H54 (cell line): ENCODE results near the gene ASCC1.

Experiments
- DNase-seq: peaks from one replicate; pipeline ENCODE4 v3.0.0; 2011; ENCODE audit warnings: low spot score, mixed read lengths; ENCODE audit not compliant: insufficient read length
- FAIRE-seq: peaks from 3 replicates; lab custom pipeline; 2011; peaks lifted over from hg19 to GRCh38; lab: Jason Lieb, UNC
- POLR2A ChIP-seq: IDR thresholded peaks from 2 replicates; pipeline ENCODE4 v1.6.1; 2011; ENCODE audit warnings: low read depth, mild to moderate bottlenecking, low read length

Gene ASCC1

GRCh38 chr10:72107325-72108003 lies 108.6 kb downstream of the ASCC1 start:
- DNase-seq (no peak), FAIRE-seq (peak; percentile 43)
- TF ChIP-seq POLR2A = no peak

GRCh38 chr10:72106896-72107295 lies 109.2 kb downstream of the ASCC1 start:
- DNase-seq (no peak), FAIRE-seq (no peak)
- no peak for TF ChIP-seq POLR2A

DNA sequence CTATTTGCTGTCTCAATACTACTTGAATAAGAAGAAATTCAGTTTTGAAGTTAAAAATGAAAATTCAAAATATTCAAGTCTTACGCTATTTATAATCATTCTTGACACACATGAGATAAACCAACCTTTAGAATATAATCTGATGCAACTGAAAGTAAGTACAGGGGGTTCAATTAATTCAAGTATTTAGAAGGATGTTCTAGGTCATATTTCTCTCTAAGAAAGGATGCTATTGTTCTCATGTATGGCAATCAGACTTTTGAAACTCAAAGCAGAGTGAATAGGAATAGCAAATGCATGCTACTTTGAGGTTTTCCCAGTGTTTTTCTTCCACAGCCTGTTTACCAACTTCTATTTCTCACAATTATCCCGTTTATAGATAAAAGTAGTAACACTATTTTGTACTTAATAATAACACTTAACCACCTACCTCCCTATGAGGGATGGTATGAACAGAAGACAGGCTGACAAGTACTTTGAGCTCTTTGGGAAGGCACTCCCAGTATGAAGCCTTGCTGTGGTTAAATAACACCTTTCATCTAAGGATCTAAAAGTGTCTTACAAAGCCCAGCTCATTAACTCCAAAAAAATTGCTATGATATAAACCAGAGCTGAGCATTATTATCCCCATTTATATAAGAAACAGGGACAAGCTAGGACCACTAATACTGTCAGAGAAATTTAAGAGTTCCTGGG lies 109.8 kb downstream of the ASCC1 start:
- TF ChIP-seq POLR2A = no peak
- no peak for DNase-seq
- no peak for FAIRE-seq

DNA sequence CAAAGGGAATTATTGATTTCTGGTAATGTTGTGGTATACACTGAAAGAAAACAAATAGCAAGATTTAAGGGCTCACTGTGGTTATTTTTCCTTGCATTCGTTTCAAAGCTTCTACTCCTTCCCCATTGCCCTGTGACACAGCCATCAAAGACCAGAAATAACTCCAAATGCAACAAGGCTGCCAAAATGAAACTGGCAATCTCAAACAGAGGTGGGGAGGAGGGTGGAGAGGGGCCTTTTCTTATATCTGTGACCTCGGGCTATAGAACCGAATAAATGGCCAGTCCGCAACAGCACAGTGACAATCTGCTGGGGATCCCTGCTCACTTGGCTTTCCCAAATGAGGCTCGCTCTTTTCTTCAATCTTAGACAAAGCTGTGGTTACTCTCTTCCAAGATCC lies 110.4 kb downstream of the ASCC1 start:
- FAIRE-seq (no peak), DNase-seq (no peak)
- no peak for TF ChIP-seq POLR2A

DNA sequence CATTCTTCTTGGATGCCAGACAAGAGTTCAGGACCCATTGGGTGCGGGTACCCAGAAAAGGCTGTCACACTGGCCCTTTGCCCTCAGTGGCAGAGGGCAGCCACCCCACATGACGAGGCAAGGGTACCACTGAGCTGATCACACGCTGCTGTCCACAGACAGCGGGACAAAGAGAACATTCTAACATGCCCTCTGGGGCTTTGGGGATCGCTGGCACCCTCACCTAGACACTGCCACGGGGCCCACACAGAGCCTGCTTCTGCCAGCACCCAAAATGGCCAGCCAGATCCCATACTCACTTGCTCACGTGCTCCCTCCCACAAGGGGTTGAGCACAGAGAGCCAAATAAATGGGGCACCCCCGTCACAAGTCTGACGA lies 111.0 kb downstream of the ASCC1 start:
- no peak for FAIRE-seq
- DNase-seq = no peak
- TF ChIP-seq POLR2A = no peak

GRCh38 chr10:72104472-72105097 lies 111.5 kb downstream of the ASCC1 start:
- DNase-seq (no peak), FAIRE-seq (no peak)
- no peak for TF ChIP-seq POLR2A

GRCh38 chr10:72099600-72099921 lies 116.5 kb downstream of the ASCC1 start:
- no peak for TF ChIP-seq POLR2A
- DNase-seq (no peak), FAIRE-seq (no peak)

DNA sequence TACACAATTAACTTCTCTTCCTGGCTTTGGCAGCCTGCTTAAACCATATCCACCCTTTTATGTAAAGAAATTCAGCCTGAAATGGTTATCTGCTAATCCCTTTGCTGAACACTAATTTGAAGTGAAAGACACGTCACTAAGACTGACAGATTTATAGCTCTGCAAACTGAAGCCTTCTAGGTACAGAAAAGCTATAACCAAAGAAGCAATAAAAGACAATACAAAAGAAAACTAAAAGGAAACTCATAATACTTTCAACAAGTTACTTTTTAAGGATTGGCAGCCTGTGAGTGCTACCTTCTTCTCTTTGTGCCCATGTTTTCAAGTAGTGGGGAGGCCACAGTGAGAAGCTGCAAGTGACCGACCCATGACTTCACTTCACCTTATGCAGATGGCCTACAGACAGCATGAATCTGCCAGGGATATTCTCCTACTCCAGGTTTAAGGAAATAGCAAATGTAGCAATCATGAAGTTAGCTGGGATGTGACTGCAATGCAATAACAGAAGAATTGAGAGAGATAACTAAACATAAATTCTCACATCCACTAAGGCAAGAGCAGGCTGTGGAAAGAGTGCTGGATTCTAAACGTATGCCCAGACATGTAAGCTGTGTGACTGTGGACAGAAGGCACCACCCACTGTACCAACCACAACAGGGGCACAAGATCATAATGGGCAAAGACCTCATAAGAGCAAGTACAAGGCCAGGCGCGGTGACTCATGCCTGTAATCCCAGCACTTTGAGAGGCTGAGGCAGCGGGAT lies 117.1 kb downstream of the ASCC1 start:
- no peak for FAIRE-seq
- DNase-seq = no peak
- no peak for TF ChIP-seq POLR2A

GRCh38 chr10:72098301-72098835 lies 117.7 kb downstream of the ASCC1 start:
- TF ChIP-seq POLR2A = no peak
- DNase-seq = no peak
- no peak for FAIRE-seq

- DNase-seq = peak; percentile 92
Observed at GRCh38 chr10:72097448-72098300, 118.4 kb downstream of the ASCC1 start.

GRCh38 chr10:72096115-72097000 lies 119.7 kb downstream of the ASCC1 start:
- no peak for TF ChIP-seq POLR2A
- DNase-seq = no peak
- FAIRE-seq = peak; percentile 70

More at GRCh38 chr10:72097448-72098300, 118.4 kb downstream of the ASCC1 start:
- no peak for TF ChIP-seq POLR2A
- FAIRE-seq = peak; percentile 96

GRCh38 chr10:72095195-72095594 lies 120.9 kb downstream of the ASCC1 start:
- FAIRE-seq (no peak), DNase-seq (no peak)
- no peak for TF ChIP-seq POLR2A

DNA sequence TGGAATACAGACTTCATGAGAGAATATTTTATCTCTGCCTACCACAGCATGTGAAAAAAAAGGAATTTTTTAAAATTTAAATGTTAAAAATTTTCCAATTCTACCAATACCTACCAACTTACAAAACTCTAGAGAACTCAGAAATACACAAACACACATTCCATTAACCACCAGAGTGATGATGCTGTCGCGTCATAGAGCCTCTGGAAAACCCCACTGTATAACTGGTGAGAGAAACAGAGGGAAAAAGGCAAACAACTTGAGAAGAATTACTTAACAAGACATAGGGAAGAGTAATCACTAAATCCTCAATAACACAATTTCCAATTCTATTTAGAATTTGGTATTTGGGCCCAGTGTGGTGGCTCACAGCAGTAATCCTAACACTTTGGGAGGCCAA lies 121.5 kb downstream of the ASCC1 start:
- TF ChIP-seq POLR2A = no peak
- FAIRE-seq (no peak), DNase-seq (no peak)
